GM12878 (cell line): ENCODE results near the gene VEPH1. TPM values are rescaled to one million over a fixed set of nuclear protein-coding genes. Genes with fewer than 3 reads are reported as not detected.

Experiments
- ATAC-seq: fragments of 200-7000 bp; cut with Tn5 transposase; 3 replicates; pipeline ENCODE4 v1.9.1; 2020; ENCODE audit warnings: mild to moderate bottlenecking, moderate library complexity
- BruUV-seq: library from RNA; stranded (reverse); fragments of 400-500 nt; replicated peaks from 2 replicates; lab custom pipeline; 2021; lab: Mats Ljungman, UMichigan
- CTCF ChIA-PET: fragments of 300-600 bp; sonication (Branson Sonifier 250); formaldehyde crosslinking; extraction: SDS; loops from one replicate; lab custom pipeline; 2021; ENCODE audit warnings: inconsistent platforms; lab: Yijun Ruan, JAX
- POLR2A ChIA-PET: fragments of 350-600 bp; formaldehyde crosslinking; extraction: SDS; loops from one replicate; lab custom pipeline; 2021; ENCODE audit warnings: inconsistent platforms; lab: Charles Lee
- RAD21 ChIA-PET: fragments of 300-600 bp; sonication (Branson Sonifier 250); formaldehyde crosslinking; loops from one replicate; lab custom pipeline; 2023; ENCODE audit warnings: antibody characterized with exemption; ENCODE audit not compliant: unreplicated experiment; lab: Charles Lee
- SMC1A ChIA-PET: fragments of 300-600 bp; sonication (Branson Sonifier 250); formaldehyde crosslinking; loops from one replicate; lab custom pipeline; 2023; ENCODE audit not compliant: unreplicated experiment, uncharacterized antibody; lab: Charles Lee
- DNase-seq: peaks from one replicate; pipeline ENCODE4 v3.0.0-alpha.2; 2011; ENCODE audit warnings: low read depth, low spot score
- FAIRE-seq: peaks from 3 replicates; lab custom pipeline; 2011; peaks lifted over from hg19 to GRCh38; lab: Jason Lieb, UNC
- H2AFZ ChIP-seq: 2 replicates; pipeline ENCODE4 v1.6.0; 2011; ENCODE audit warnings: low read depth, low read length, control low read depth; ENCODE audit not compliant: control insufficient read depth
- H3K27ac ChIP-seq: 2 replicates; pipeline ENCODE4 v1.5.1; 2011; ENCODE audit warnings: control low read depth; ENCODE audit not compliant: control insufficient read depth, insufficient read depth
- H3K27me3 ChIP-seq, 2 experiments: replicated peaks in 1 of 2; 2 replicates each; pipeline versions ENCODE4 v1.6.0 to v1.6.1; 2011; ENCODE audit warnings: low read length in 1 of 2; ENCODE audit not compliant: control insufficient read depth in 2 of 2, insufficient read depth in 2 of 2
- H3K36me3 ChIP-seq, 2 experiments: 2 replicates each; pipeline ENCODE4 v1.5.1; 2011; ENCODE audit warnings: low read length in 1 of 2; ENCODE audit not compliant: control insufficient read depth in 2 of 2, insufficient read depth in 2 of 2
- H3K4me1 ChIP-seq: 2 replicates; pipeline ENCODE4 v1.6.1; 2011; ENCODE audit warnings: mild to moderate bottlenecking, low read length, moderate library complexity, mixed read lengths; ENCODE audit not compliant: control insufficient read depth, insufficient read depth
- H3K4me2 ChIP-seq: 2 replicates; pipeline ENCODE4 v1.6.0; 2011; ENCODE audit warnings: control low read depth; ENCODE audit not compliant: control insufficient read depth, insufficient read depth
- H3K4me3 ChIP-seq: fragments of 200-600 bp; sonication (generic); 2 replicates; pipeline ENCODE4 v1.5.1; 2016
- H3K79me2 ChIP-seq: 2 replicates; pipeline ENCODE4 v1.6.0; 2011; ENCODE audit warnings: low read length; ENCODE audit not compliant: control insufficient read depth, insufficient read depth
- H3K9ac ChIP-seq: 2 replicates; pipeline ENCODE4 v1.8.0; 2011; ENCODE audit warnings: low read length, control low read depth, mixed read lengths; ENCODE audit not compliant: control insufficient read depth, insufficient read depth
- H3K9me3 ChIP-seq: replicated peaks from 3 replicates; pipeline ENCODE4 v1.5.1; 2011; ENCODE audit warnings: mild to moderate bottlenecking, low read length; ENCODE audit not compliant: control insufficient read depth, insufficient read depth
- H4K20me1 ChIP-seq: 2 replicates; pipeline ENCODE4 v1.6.0; 2011; ENCODE audit not compliant: control insufficient read depth, insufficient read depth
- ASH2L ChIP-seq: fragments of 300-600, 200-600 bp; sonication (generic); IDR thresholded peaks from 2 replicates; pipeline ENCODE4 v1.6.1; 2017; ENCODE audit warnings: low read depth, mild to moderate bottlenecking, borderline replicate concordance
- BHLHE40 ChIP-seq, 2 experiments: fragments of 450-650 bp in 1 of 2; IDR thresholded peaks; 2 replicates each; pipeline ENCODE4 v1.6.1; 2011 to 2017; ENCODE audit warnings: low read depth in 2 of 2, borderline replicate concordance in 1 of 2, improper control_type of control experiment in 1 of 2, low read length in 1 of 2, mild to moderate bottlenecking in 1 of 2
- BMI1 ChIP-seq: fragments of 450-650 bp; IDR thresholded peaks from 2 replicates; pipeline ENCODE4 v1.6.1; 2016; ENCODE audit warnings: mild to moderate bottlenecking, moderate library complexity, borderline replicate concordance
- ETV6 ChIP-seq, 2 experiments: fragments of 450-650 bp in 1 of 2; IDR thresholded peaks in 1 of 2; conservative IDR thresholded peaks in 1 of 2; 2 replicates each; pipeline ENCODE4 v1.6.1; 2014; ENCODE audit warnings: antibody characterized with exemption in 1 of 2, borderline replicate concordance in 1 of 2, low read depth in 1 of 2, mild to moderate bottlenecking in 1 of 2, moderate library complexity in 1 of 2
- MTA2 ChIP-seq: fragments of 450-650 bp; IDR thresholded peaks from 2 replicates; pipeline ENCODE4 v1.6.1; 2016; ENCODE audit warnings: low read depth, mild to moderate bottlenecking, moderate library complexity
- NR2F1 ChIP-seq: fragments of 450-650 bp; conservative IDR thresholded peaks from 2 replicates; pipeline ENCODE4 v1.6.1; 2017; ENCODE audit warnings: mild to moderate bottlenecking
- RUNX3 ChIP-seq: IDR thresholded peaks from 2 replicates; pipeline ENCODE4 v1.6.1; 2012; ENCODE audit warnings: low read length, inconsistent platforms
- ZBED1 ChIP-seq: IDR thresholded peaks from 2 replicates; pipeline ENCODE4 v1.6.1; 2016; ENCODE audit warnings: borderline replicate concordance
- ZNF384 ChIP-seq: IDR thresholded peaks from 2 replicates; pipeline ENCODE4 v1.6.1; 2012; ENCODE audit warnings: low read depth, mild to moderate bottlenecking, low read length, improper control_type of control experiment, borderline replicate concordance
- WGBS: methylation state at CpG from one replicate; pipeline ENCODE4 v1.1.6; 2016; ENCODE audit warnings: low lambda C conversion rate; ENCODE audit not compliant: insufficient replicate concordance, insufficient coverage; ENCODE audit errors: missing lambda C conversion rate; 5-methylcytosine and 5-hydroxymethylcytosine counted together
- in situ Hi-C: fragments of 300-500 bp; cut with MboI; formaldehyde crosslinking; loops from 9 replicates; pipeline ENCODE4 v1.14.3; 2018; ENCODE audit warnings: mixed read lengths
- intact Hi-C: fragments of 100-400 bp; cut with micrococcal nuclease; formaldehyde crosslinking; loops from one replicate; pipeline ENCODE4 v1.14.2; 2022; ENCODE audit not compliant: unreplicated experiment
- polyA plus RNA-seq, 11 experiments: library from polyadenylated mRNA; depleted of rRNA in 4 of 11; unstranded in 6 of 11; stranded (reverse) in 5 of 11; fragments of >200 nt; fragmentation: Nextera tagmentation in 4 of 11; fragmentation: Illumina TruSeq in 1 of 11; extraction: Ambion mirVana in 4 of 11; extraction: Trizol in 1 of 11; gene quantifications; 1 replicate in 1 of 11; 2 replicates in 10 of 11; pipeline versions ENCODE4 v1.2.1 to v1.2.3, GENCODE V29; 2011 to 2016; ENCODE audit warnings: inconsistent platforms in 2 of 11, missing spikeins in 2 of 11, low read depth in 1 of 11
- total RNA-seq, 4 experiments: library from RNA; depleted of rRNA in 3 of 4; stranded (reverse); fragments of >200 nt in 3 of 4; fragmentation: Illumina TruSeq in 1 of 4; extraction: Trizol in 1 of 4; gene quantifications; 2 replicates each; pipeline versions ENCODE4 v1.2.1 to v1.2.3, GENCODE V29; 2013 to 2021
- TF ChIP-seq, protein P1 (sequence below): IDR thresholded peaks from 2 replicates; pipeline ENCODE4 v1.6.1; 2011; ENCODE audit warnings: low read depth, mild to moderate bottlenecking, low read length, moderate library complexity, borderline replicate concordance; ENCODE audit errors: extremely low read depth
- TF ChIP-seq, protein P2 (sequence below), 3 experiments: IDR thresholded peaks in 2 of 3; conservative IDR thresholded peaks in 1 of 3; 2 replicates each; pipeline ENCODE4 v1.5.1; 2011; ENCODE audit warnings: low read depth in 3 of 3, low read length in 3 of 3, mild to moderate bottlenecking in 3 of 3, control low read depth in 2 of 3, moderate library complexity in 2 of 3, inconsistent platforms in 1 of 3, mixed read lengths in 1 of 3; ENCODE audit not compliant: control insufficient read depth in 2 of 3, insufficient read depth in 1 of 3; ENCODE audit errors: extremely low read depth in 1 of 3
- TF ChIP-seq, protein P3 (sequence below): fragments of 450-650 bp; IDR thresholded peaks from 2 replicates; pipeline ENCODE4 v1.6.1; 2016; ENCODE audit warnings: mild to moderate bottlenecking, moderate library complexity, borderline replicate concordance
- TF ChIP-seq, protein P4 (sequence below): fragments of 450-650 bp; IDR thresholded peaks from 2 replicates; pipeline ENCODE4 v1.6.1; 2017; ENCODE audit warnings: mild to moderate bottlenecking

Gene VEPH1
- total and polyA plus RNA-seq, 10 of the 15 experiments (the other 5 are each of a cell fraction or from before 2014, with no cell fraction given), result 0.04 to 0.26 (median 0.17) TPM; not detected in 7

DNA sequence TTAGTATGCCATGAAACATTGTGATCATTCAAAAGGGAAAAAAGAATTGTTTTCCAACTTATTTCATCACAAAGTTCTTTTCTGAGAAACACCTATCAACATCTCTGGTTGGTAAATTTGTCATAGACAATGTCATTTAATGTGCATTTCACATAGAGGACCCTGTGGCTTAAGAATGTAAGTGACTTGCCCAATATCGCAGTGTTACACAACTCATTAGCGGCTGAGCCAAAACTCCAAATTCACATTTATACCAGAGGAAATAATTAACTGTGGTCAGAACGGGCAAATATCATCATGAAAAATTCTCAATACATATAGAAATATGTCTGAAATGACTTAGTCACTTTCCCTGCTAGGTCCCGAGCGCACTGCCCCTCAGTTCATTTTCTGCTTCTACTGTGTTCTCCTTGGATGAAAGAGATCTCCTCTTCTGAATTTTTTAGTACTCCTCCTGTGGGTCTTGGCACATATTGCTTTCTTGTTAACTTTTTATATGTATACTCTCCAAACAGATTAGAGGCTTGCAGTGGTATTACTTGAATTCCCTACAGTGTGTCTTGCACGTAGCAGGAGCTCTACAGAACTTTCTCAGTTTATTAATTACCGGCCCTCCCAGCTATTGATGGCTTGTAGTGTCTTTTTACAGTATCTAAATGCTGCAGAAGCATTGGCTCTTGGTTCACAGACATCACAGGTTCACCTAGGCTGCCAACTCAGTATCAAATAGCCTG lies 33.5 kb downstream of the VEPH1 start (continued):
- TF ChIP-seq BMI1 (no peak), NR2F1 (no peak)
- TF ChIP-seq, protein P1, sequence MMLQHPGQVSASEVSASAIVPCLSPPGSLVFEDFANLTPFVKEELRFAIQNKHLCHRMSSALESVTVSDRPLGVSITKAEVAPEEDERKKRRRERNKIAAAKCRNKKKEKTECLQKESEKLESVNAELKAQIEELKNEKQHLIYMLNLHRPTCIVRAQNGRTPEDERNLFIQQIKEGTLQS, result no peak

DNA sequence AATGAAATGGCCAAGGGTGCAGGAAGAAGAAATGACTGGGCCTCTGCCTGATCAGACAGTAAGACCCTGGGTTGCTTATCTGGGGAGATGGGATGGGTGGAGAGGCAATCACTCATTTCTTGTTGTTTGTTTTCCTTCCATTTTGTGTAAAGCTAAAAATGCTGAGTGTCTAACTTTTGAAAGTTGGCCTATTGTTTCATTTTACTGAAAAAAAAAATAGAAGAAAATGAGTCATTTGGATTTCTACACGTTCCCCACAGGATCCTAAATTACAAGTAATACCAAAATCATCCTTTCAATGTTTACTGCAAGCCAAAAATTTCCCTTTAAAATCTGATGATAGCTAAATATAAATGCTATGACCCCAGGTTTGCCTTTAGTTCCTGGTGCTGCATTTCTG lies 36.0 kb downstream of the VEPH1 start:
- no peak for FAIRE-seq
- Histone ChIP-seq H2AFZ (no peak overlapping the region), H3K4me3 (no peak overlapping the region), H3K36me3 (no peaks in the 10 kb centered on the region), H3K79me2 (no peaks in the 10 kb centered on the region), H3K4me1 (no peaks in the 10 kb centered on the region), H3K27ac (no peak overlapping the region), H4K20me1 (no peaks in the 10 kb centered on the region), H3K4me2 (no peak overlapping the region), H3K9ac (no peak overlapping the region), H3K27me3 (no peaks in the 10 kb centered on the region; a peak in 2 of 4 replicates), H3K9me3 (no peaks in the 10 kb centered on the region)
- WGBS, result 0% methylated on average over 1 of the region's 1 CpG
- RAD21 ChIA-PET, result no interaction called here
- BruUV-seq, result no TSS peak
- ATAC-seq, result no peak
- no peak for DNase-seq
- CTCF ChIA-PET, result no interaction called here
- POLR2A ChIA-PET, result no interaction called here
- intact Hi-C loops, result no loop called here
- in situ Hi-C loops, result no loop called here
- SMC1A ChIA-PET, result no interaction called here
- TF ChIP-seq MTA2, result no peak
- TF ChIP-seq ZNF384, result no peak
- TF ChIP-seq, protein P2, sequence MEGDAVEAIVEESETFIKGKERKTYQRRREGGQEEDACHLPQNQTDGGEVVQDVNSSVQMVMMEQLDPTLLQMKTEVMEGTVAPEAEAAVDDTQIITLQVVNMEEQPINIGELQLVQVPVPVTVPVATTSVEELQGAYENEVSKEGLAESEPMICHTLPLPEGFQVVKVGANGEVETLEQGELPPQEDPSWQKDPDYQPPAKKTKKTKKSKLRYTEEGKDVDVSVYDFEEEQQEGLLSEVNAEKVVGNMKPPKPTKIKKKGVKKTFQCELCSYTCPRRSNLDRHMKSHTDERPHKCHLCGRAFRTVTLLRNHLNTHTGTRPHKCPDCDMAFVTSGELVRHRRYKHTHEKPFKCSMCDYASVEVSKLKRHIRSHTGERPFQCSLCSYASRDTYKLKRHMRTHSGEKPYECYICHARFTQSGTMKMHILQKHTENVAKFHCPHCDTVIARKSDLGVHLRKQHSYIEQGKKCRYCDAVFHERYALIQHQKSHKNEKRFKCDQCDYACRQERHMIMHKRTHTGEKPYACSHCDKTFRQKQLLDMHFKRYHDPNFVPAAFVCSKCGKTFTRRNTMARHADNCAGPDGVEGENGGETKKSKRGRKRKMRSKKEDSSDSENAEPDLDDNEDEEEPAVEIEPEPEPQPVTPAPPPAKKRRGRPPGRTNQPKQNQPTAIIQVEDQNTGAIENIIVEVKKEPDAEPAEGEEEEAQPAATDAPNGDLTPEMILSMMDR (IDR thresholded peaks at IDR 0.05 in 2 of 3, conservative IDR thresholded peaks at IDR 0.05 in 1 of 3; ENCODE audit: control insufficient read depth in 2 of 3, extremely low read depth in 1 of 3, insufficient read depth in 1 of 3, low read depth in 3 of 3, low read length in 3 of 3), result no peak
- no peak for TF ChIP-seq ASH2L
- no peak for TF ChIP-seq ETV6 (conservative IDR thresholded peaks at IDR 0.05 in 1 of 2, IDR thresholded peaks at IDR 0.05 in 1 of 2; ENCODE audit: borderline replicate concordance in 1 of 2, low read depth in 1 of 2)
- TF ChIP-seq, protein P3, sequence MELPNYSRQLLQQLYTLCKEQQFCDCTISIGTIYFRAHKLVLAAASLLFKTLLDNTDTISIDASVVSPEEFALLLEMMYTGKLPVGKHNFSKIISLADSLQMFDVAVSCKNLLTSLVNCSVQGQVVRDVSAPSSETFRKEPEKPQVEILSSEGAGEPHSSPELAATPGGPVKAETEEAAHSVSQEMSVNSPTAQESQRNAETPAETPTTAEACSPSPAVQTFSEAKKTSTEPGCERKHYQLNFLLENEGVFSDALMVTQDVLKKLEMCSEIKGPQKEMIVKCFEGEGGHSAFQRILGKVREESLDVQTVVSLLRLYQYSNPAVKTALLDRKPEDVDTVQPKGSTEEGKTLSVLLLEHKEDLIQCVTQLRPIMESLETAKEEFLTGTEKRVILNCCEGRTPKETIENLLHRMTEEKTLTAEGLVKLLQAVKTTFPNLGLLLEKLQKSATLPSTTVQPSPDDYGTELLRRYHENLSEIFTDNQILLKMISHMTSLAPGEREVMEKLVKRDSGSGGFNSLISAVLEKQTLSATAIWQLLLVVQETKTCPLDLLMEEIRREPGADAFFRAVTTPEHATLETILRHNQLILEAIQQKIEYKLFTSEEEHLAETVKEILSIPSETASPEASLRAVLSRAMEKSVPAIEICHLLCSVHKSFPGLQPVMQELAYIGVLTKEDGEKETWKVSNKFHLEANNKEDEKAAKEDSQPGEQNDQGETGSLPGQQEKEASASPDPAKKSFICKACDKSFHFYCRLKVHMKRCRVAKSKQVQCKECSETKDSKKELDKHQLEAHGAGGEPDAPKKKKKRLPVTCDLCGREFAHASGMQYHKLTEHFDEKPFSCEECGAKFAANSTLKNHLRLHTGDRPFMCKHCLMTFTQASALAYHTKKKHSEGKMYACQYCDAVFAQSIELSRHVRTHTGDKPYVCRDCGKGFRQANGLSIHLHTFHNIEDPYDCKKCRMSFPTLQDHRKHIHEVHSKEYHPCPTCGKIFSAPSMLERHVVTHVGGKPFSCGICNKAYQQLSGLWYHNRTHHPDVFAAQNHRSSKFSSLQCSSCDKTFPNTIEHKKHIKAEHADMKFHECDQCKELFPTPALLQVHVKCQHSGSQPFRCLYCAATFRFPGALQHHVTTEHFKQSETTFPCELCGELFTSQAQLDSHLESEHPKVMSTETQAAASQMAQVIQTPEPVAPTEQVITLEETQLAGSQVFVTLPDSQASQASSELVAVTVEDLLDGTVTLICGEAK, result no peak
- no peak for TF ChIP-seq BHLHE40 (IDR thresholded peaks at IDR 0.05; ENCODE audit: borderline replicate concordance in 1 of 2, low read depth in 2 of 2, low read length in 1 of 2)
- TF ChIP-seq, protein P4, sequence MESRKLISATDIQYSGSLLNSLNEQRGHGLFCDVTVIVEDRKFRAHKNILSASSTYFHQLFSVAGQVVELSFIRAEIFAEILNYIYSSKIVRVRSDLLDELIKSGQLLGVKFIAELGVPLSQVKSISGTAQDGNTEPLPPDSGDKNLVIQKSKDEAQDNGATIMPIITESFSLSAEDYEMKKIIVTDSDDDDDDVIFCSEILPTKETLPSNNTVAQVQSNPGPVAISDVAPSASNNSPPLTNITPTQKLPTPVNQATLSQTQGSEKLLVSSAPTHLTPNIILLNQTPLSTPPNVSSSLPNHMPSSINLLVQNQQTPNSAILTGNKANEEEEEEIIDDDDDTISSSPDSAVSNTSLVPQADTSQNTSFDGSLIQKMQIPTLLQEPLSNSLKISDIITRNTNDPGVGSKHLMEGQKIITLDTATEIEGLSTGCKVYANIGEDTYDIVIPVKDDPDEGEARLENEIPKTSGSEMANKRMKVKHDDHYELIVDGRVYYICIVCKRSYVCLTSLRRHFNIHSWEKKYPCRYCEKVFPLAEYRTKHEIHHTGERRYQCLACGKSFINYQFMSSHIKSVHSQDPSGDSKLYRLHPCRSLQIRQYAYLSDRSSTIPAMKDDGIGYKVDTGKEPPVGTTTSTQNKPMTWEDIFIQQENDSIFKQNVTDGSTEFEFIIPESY, result no peak
- no peak for TF ChIP-seq RUNX3
- no peak for TF ChIP-seq ZBED1
